Keratinocyte (primary cell): ENCODE measurements around the gene MARCHF2. TPM values are rescaled to one million over a fixed set of nuclear protein-coding genes. Genes with fewer than 3 reads are reported as not detected.

ENCODE experiments used
- DNase-seq: peaks from one replicate; pipeline ENCODE4 v3.0.0-alpha.2; 2011; ENCODE audit warnings: low read depth, missing footprints, low spot score
- FAIRE-seq: peaks from 2 replicates; lab custom pipeline; 2011; peaks lifted over from hg19 to GRCh38; lab: Jason Lieb, UNC
- H2AFZ ChIP-seq: 2 replicates; pipeline ENCODE4 v1.6.0; 2012; ENCODE audit warnings: low read length, control low read depth, inconsistent platforms; ENCODE audit not compliant: control insufficient read depth
- H3K27ac ChIP-seq: 2 replicates; pipeline ENCODE4 v1.5.1; 2011; ENCODE audit warnings: low read length; ENCODE audit not compliant: control insufficient read depth, insufficient read depth
- H3K27me3 ChIP-seq: 3 replicates; pipeline ENCODE4 v1.6.0; 2011; ENCODE audit warnings: low read length; ENCODE audit not compliant: control insufficient read depth, insufficient read depth; ENCODE audit errors: extremely low read depth
- H3K36me3 ChIP-seq, 2 experiments: 2 replicates in 1 of 2; 3 replicates in 1 of 2; pipeline ENCODE4 v1.5.1; 2011; ENCODE audit warnings: low read length in 2 of 2, mild to moderate bottlenecking in 1 of 2; ENCODE audit not compliant: control insufficient read depth in 2 of 2, insufficient read depth in 2 of 2; ENCODE audit errors: extremely low read depth in 1 of 2
- H3K4me1 ChIP-seq: 3 replicates; pipeline ENCODE4 v1.5.1; 2011; ENCODE audit warnings: low read length; ENCODE audit not compliant: control insufficient read depth, insufficient read depth; ENCODE audit errors: extremely low read depth
- H3K4me2 ChIP-seq: 3 replicates; pipeline ENCODE4 v1.6.0; 2011; ENCODE audit warnings: low read depth, low read length; ENCODE audit not compliant: control insufficient read depth, insufficient read depth; ENCODE audit errors: extremely low read depth
- H3K4me3 ChIP-seq, 3 experiments: fragments of 200-600 bp in 1 of 3; sonication (generic) in 1 of 3; 2 replicates in 2 of 3; 3 replicates in 1 of 3; pipeline ENCODE4 v1.5.1; 2011 to 2016; ENCODE audit warnings: low read length in 3 of 3, mild to moderate bottlenecking in 3 of 3, control low read depth in 2 of 3, inconsistent platforms in 1 of 3, low read depth in 1 of 3, mixed read lengths in 1 of 3, mixed run types in 1 of 3, moderate library complexity in 1 of 3; ENCODE audit not compliant: control insufficient read depth in 2 of 3, insufficient read depth in 2 of 3; ENCODE audit errors: extremely low read depth in 1 of 3
- H3K79me2 ChIP-seq: 2 replicates; pipeline ENCODE4 v1.6.0; 2012; ENCODE audit warnings: low read length; ENCODE audit not compliant: control insufficient read depth, insufficient read depth
- H3K9ac ChIP-seq: 3 replicates; pipeline ENCODE4 v1.6.0; 2011; ENCODE audit warnings: low read length; ENCODE audit not compliant: control insufficient read depth, insufficient read depth; ENCODE audit errors: extremely low read depth
- H3K9me1 ChIP-seq: 3 replicates; pipeline ENCODE4 v1.6.0; 2011; ENCODE audit warnings: low read length; ENCODE audit not compliant: control insufficient read depth, insufficient read depth; ENCODE audit errors: extremely low read depth
- H3K9me3 ChIP-seq: 2 replicates; pipeline ENCODE4 v1.5.1; 2012; ENCODE audit warnings: low read depth, low read length; ENCODE audit not compliant: control insufficient read depth
- H4K20me1 ChIP-seq: 3 replicates; pipeline ENCODE4 v1.6.0; 2011; ENCODE audit warnings: low read length; ENCODE audit not compliant: control insufficient read depth, insufficient read depth; ENCODE audit errors: extremely low read depth
- CTCF ChIP-seq, 3 experiments: IDR thresholded peaks in 1 of 3; conservative IDR thresholded peaks in 1 of 3; optimal IDR thresholded peaks in 1 of 3; 2 replicates in 2 of 3; 3 replicates in 1 of 3; pipeline versions ENCODE3 to v1.5.1; 2011; ENCODE audit warnings: low read length in 3 of 3, mild to moderate bottlenecking in 3 of 3, moderate library complexity in 2 of 3, control low read depth in 1 of 3, inconsistent platforms in 1 of 3; ENCODE audit not compliant: insufficient read depth in 2 of 3; ENCODE audit errors: extremely low read depth in 1 of 3
- EZH2 ChIP-seq: IDR thresholded peaks from one replicate; pipeline ENCODE4 v1.6.1; 2012; ENCODE audit warnings: inconsistent platforms, mild to moderate bottlenecking, low read length, moderate library complexity
- dilution Hi-C: fragments of 300-500 bp; cut with MboI; formaldehyde crosslinking; loops from one replicate; pipeline ENCODE4 v1.7.0; 2020; ENCODE audit warnings: low sequenced_read_pairs; ENCODE audit not compliant: extremely low pct_ligation_motif_present
- polyA plus RNA-seq, 5 experiments: library from polyadenylated mRNA; depleted of rRNA in 3 of 5; stranded (reverse) in 3 of 5; stranded (forward) in 1 of 5; unstranded in 1 of 5; fragments of >200 nt; gene quantifications; 1 replicate in 1 of 5; 2 replicates in 3 of 5; 3 replicates in 1 of 5; pipeline versions ENCODE4 v1.2.1 to v1.2.3, GENCODE V29; 2011 to 2012; ENCODE audit warnings: missing spikeins in 2 of 5, low read depth in 1 of 5, low replicate concordance in 1 of 5

Gene MARCHF2
- polyA plus RNA-seq, 1 donor (not counting 4 experiments of a cell fraction or from before 2014, with no cell fraction given) = 13.7 TPM

DNA sequence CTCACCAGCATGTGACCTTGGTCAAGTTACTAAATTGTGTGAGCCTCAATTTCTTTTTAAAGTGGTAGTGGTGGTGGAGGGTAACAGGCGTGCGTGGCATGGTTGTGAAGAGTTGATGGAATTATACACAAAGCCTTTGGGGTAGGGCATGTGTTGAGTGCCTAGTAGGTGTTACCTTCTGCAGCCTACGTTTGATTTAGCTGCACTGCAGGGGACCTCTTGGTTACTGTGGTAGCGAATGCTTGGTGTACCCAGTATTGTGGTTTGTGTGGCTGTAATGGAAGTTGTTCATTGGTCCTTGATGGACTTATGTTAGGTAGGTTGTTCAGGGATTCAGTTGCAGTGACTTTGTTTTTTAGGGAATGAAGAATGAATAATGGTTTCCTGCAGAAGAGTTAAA lies 64.8 kb downstream of the MARCHF2 start:
- Histone ChIP-seq H3K36me3 (peaks cover 29 to 42% of the 10 kb centered on the region in 2 experiments), H3K4me1 (peaks cover 18% of the 10 kb centered on the region), H2AFZ (no peak overlapping the region), H4K20me1 (peaks cover 28% of the 10 kb centered on the region), H3K9ac (no peak overlapping the region), H3K9me1 (peaks cover 4% of the 10 kb centered on the region), H3K27me3 (no peaks in the 10 kb centered on the region), H3K9me3 (no peaks in the 10 kb centered on the region), H3K4me2 (no peak overlapping the region), H3K4me3 (no peak overlapping the region), H3K79me2 (peaks cover 63% of the 10 kb centered on the region), H3K27ac (no peak overlapping the region)
- FAIRE-seq (no peak), DNase-seq (no peak)
- no peak for TF ChIP-seq CTCF (optimal IDR thresholded peaks at IDR 0.05 in 1 of 3, IDR thresholded peaks at IDR 0.05 in 1 of 3, conservative IDR thresholded peaks at IDR 0.05 in 1 of 3; ENCODE audit: extremely low read depth in 1 of 3, insufficient read depth in 2 of 3, low read length in 3 of 3)
- no peak for TF ChIP-seq EZH2
- dilution Hi-C loops = no loop called here

DNA sequence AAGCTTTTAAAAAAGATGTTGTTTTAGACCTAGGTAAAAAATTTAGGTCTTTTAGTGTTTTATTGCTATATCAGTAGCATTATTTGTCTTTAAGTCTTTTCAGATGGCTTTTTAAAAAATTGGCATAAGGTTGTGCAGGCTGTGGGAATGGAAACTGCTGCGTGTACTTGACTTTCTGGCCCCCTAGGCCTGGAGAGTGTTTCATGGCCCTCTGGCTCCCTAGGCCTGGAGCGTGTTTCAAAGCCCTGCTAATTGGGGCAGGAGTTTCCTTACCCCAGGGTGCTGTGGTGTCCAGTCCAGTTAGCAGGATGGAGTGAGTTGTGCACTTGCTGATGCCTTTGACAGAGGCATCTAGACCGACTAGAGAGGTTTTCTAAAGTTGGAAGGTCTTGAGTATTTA lies 65.5 kb downstream of the MARCHF2 start:
- Histone ChIP-seq H3K9ac (no peak overlapping the region), H3K4me3 (no peak overlapping the region), H3K27ac (no peak overlapping the region), H3K9me3 (no peaks in the 10 kb centered on the region), H3K36me3 (peaks cover 28 to 43% of the 10 kb centered on the region in 2 experiments), H3K9me1 (peaks cover 4% of the 10 kb centered on the region), H3K27me3 (no peaks in the 10 kb centered on the region), H3K4me2 (no peak overlapping the region), H3K4me1 (peaks cover 18% of the 10 kb centered on the region), H4K20me1 (peaks cover 28% of the 10 kb centered on the region), H2AFZ (no peak overlapping the region), H3K79me2 (peaks cover 67% of the 10 kb centered on the region)
- dilution Hi-C loops = no loop called here
- no peak for DNase-seq
- TF ChIP-seq EZH2 = no peak
- TF ChIP-seq CTCF (optimal IDR thresholded peaks at IDR 0.05 in 1 of 3, IDR thresholded peaks at IDR 0.05 in 1 of 3, conservative IDR thresholded peaks at IDR 0.05 in 1 of 3; ENCODE audit: extremely low read depth in 1 of 3, insufficient read depth in 2 of 3, low read length in 3 of 3) = no peak
- FAIRE-seq = no peak
